ENCODE results near the gene FAM149B1. TPM values are rescaled to one million over a fixed set of nuclear protein-coding genes. Genes with fewer than 3 reads are reported as not detected.

Gene FAM149B1
- total RNA-seq, 1 experiment from 2014 or later, result 17.5 TPM

- TF ChIP-seq RAD21 (IDR thresholded peaks at IDR 0.05; ENCODE audit: low read depth) (no peak), JUND (IDR thresholded peaks at IDR 0.05) (peak; percentile 15; the same call in 1 of the 2 replicates), EGR1 (IDR thresholded peaks at IDR 0.05; ENCODE audit: low read depth) (0 out of 2 replicates have a peak, but pooled peaks have one; percentile 22), YY1 (IDR thresholded peaks at IDR 0.05; ENCODE audit: extremely low read depth, insufficient replicate concordance, low read depth, low read length) (peak; percentile 74)
Measured at GRCh38 chr10:73252445-73253224, 84.7 kb downstream of the FAM149B1 start, which contains the start of gene MRPS16 (continued).

DNA sequence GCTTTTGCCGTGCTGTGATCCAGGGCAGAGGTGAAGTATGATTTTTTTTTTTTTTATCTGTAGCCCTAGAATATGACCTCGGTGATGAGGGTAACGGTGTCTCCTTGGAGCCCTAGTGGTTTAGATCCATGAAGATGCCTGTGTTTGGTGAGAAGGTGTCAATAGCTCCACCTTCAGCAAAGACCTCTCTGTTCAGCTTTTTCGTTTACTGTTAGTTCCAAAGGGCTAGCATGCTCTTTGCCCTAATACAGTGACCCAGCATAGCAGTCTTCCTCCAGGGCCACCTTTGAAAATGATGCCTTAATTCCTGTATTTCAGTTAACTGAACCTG lies 85.3 kb downstream of the FAM149B1 start:
- peaks cover 2 to 17% of the 10 kb centered on the region in 2 experiments for H3K36me3 ChIP-seq (ENCODE audit: control insufficient read depth in 1 of 2, insufficient read depth in 2 of 2, low read length in 2 of 2)
- ChIA-PET RAD21 (ENCODE audit: low non-redundant PET in 1 of 2, low total read pairs in 2 of 2, uncharacterized antibody in 2 of 2, unreplicated experiment in 2 of 2) (no interaction called here), POLR2A (interaction anchor here (0.6 to 3.5 kb wide), 4 partner anchors 8 to 30 kb away, joined by 3 to 16 read pairs (median 8); no protein-coding TSS in a partner anchor), CTCF (interaction anchor here (1.4 kb wide), 1 partner anchor 10 kb away, joined by 3 read pairs; no protein-coding TSS in a partner anchor)
- peaks cover 54% of the 10 kb centered on the region for H3K79me2 ChIP-seq (ENCODE audit: insufficient read depth, low read length)
- H2AFZ ChIP-seq (ENCODE audit: low read depth, low read length, poor library complexity, severe bottlenecking), result no peak overlapping the region
- no peaks in the 10 kb centered on the region for H4K20me1 ChIP-seq (ENCODE audit: insufficient read depth)
- DNase-seq (ENCODE audit: low read depth, low spot score) (no peak), ATAC-seq (peak; percentile 35)
- peak overlapping the region; percentile 83 to 100 for H3K4me3 ChIP-seq (replicated peaks in 1 of 2; ENCODE audit: low read depth in 1 of 2, low read length in 2 of 2)
- peaks cover 15 to 34% of the 10 kb centered on the region in 2 experiments for H3K4me1 ChIP-seq (ENCODE audit: control insufficient read depth in 1 of 2, insufficient read depth in 2 of 2, low read length in 2 of 2)
- H3K9ac ChIP-seq (ENCODE audit: low read length), result peak overlapping the region; percentile 94
- H3K27ac ChIP-seq (ENCODE audit: low read depth, low read length), result peak overlapping the region; percentile 69
- no peaks in the 10 kb centered on the region for H3K27me3 ChIP-seq (ENCODE audit: insufficient read depth, low read length)
- intact Hi-C loops (cut with micrococcal nuclease), result no loop called here
- H3K4me2 ChIP-seq (ENCODE audit: low read length), result peak overlapping the region; percentile 88
- no peaks in the 10 kb centered on the region for H3K9me3 ChIP-seq (ENCODE audit: control insufficient read depth in 1 of 2, insufficient read depth in 1 of 2, low read depth in 1 of 2, low read length in 2 of 2)
- no TSS peak for BruUV-seq (replicated peaks)
- no peaks in the 10 kb centered on the region for H3K9me2 ChIP-seq (ENCODE audit: insufficient read depth)
- TF ChIP-seq MAX (IDR thresholded peaks at IDR 0.05) (no peak), SRF (IDR thresholded peaks at IDR 0.05; ENCODE audit: low read depth) (no peak), ZBTB33 (IDR thresholded peaks at IDR 0.05; ENCODE audit: extremely low read depth, insufficient replicate concordance, low read length) (no peak), EZH2 (IDR thresholded peaks at IDR 0.05) (no peak), ZNF274 (IDR thresholded peaks at IDR 0.05; ENCODE audit: low read depth, low read length) (no peak), EGR1 (IDR thresholded peaks at IDR 0.05; ENCODE audit: low read depth) (0 out of 2 replicates have a peak, but pooled peaks have one; percentile 6), TCF7L2 (IDR thresholded peaks at IDR 0.05; ENCODE audit: borderline replicate concordance, extremely low read depth, insufficient read depth, insufficient read length) (no peak), CTCF (IDR thresholded peaks at IDR 0.05 in 2 of 3, conservative IDR thresholded peaks at IDR 0.05 in 1 of 3; ENCODE audit: borderline replicate concordance in 1 of 3, insufficient read depth in 1 of 3, low read depth in 2 of 3, low read length in 2 of 3) (peak in 2 of 3 experiments; percentile 3 to 18; a peak in 1 of 6 replicates), RAD21 (IDR thresholded peaks at IDR 0.05; ENCODE audit: low read depth) (no peak), SP1 (IDR thresholded peaks at IDR 0.05; ENCODE audit: low read depth) (no peak), EZH2phosphoT487 (IDR thresholded peaks at IDR 0.05; ENCODE audit: borderline replicate concordance) (no peak), ZFX (IDR thresholded peaks at IDR 0.05) (no peak)
- TF ChIP-seq, protein P1, sequence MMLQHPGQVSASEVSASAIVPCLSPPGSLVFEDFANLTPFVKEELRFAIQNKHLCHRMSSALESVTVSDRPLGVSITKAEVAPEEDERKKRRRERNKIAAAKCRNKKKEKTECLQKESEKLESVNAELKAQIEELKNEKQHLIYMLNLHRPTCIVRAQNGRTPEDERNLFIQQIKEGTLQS (IDR thresholded peaks at IDR 0.05), result no peak

All from HCT116 (cell line).